ENCODE results near the gene WBP4. TPM values are rescaled to one million over a fixed set of nuclear protein-coding genes. Genes with fewer than 3 reads are reported as not detected.
A peak's percentile ranks its signal among the peaks of the same experiment; 100 is the strongest.
"Not testable (repeated sequence)": the region's sequence is repeated elsewhere in the genome, so short reads cannot be mapped to it uniquely, and the experiment has no call there.

WBP4 gene
- 7.4 and 10.7 TPM in 2 replicates for total RNA-seq

DNA sequence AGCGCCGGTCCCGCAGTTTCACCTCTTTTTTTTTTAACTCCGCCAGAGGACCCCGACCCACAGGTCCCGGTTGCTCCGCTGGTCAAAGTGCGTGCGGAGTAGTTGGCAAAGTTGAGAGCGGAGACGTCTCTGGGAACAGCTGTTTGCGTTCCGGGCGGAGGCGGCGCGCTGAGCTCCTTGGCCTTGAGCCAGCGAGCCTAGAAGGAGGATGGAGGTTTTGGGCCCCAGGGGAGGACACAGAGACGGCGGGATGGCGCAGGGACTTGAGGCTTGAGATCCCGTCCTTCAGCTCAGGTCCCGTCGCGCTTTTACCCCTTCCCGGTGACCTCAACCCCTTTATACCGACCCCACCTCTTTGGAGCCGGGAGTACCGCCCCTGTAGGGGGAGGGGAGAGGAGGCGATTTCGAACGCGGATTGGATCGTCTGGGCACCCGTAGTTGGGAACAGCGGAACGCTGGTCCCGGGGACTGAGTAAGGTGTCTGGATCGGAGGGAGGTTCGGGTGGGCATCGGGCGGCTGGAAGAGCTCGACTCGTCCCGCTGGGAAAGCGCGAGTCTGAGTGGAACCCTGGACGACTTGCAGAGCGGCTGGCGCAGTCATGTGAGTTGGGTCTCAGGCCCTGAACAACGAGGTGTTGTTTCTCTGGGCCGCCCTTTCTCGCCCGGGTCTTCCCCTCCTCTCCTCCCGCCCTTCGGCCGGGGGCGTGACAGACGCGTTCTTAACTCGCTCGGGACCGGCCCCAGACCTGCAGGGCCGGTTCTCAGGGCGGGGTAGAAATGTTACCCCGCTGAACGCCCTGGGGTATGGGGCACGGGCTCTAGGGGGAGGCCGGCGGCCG, at the start of gene WBP4:
Gene WBP4 (plus strand): TSS at position 435 of the 839 bp plus-strand sequence. CDS start 165 bp downstream, at position 600.
- DNase-seq (ENCODE audit: low read depth, low spot score) = peak; percentile 83

- DNase-seq (ENCODE audit: low read depth, low spot score) = no peak
These were observed 48.8 kb upstream of the WBP4 start for GRCh38 chr13:41012536-41012935.

GRCh38 chr13:41013835-41014234, 47.5 kb upstream of the WBP4 start:
- no peak for DNase-seq (ENCODE audit: low read depth, low spot score)

- no peak for DNase-seq (ENCODE audit: low read depth, low spot score)
These were observed 45.4 kb upstream of the WBP4 start for GRCh38 chr13:41015920-41016319.

- DNase-seq (ENCODE audit: low read depth, low spot score) = no peak
These were observed 44.1 kb upstream of the WBP4 start for GRCh38 chr13:41017159-41017558.

DNA sequence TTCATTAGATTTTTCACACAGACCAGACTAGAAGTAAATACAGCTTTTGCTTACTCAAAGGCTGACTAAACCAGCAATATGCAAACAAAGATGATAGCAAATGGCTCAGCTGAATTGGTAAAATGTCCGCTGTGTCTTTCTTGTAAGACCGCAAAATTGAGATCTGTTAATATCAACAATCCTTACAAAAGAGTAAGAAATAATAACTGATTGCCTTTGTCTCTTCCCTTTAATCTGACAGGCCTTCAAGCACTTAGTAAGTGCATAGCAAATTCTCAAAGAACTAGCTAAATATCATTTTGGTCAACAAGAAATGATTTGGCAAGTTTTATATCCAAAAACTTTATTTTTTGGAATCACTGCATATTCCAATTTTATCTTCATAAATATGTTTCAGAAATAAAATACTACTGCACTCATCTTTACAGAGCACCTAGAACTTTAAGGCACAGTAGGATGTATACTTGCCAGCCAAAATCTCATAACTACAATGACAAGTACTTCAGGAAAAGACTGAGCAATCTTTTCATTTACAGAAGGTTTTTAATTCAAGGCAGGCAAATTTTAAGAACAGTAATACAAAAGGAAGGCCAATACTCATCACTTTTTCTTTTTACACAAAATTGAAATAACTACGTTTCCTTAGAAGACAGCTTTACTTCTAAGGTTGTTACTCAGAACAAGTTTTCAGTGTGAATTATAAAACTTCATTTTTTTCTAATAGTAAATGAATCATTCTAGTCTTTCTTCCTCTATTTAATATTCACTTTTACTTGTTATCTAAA, 43.3 kb upstream of the WBP4 start:
- no peak for DNase-seq (ENCODE audit: low read depth, low spot score)

DNA sequence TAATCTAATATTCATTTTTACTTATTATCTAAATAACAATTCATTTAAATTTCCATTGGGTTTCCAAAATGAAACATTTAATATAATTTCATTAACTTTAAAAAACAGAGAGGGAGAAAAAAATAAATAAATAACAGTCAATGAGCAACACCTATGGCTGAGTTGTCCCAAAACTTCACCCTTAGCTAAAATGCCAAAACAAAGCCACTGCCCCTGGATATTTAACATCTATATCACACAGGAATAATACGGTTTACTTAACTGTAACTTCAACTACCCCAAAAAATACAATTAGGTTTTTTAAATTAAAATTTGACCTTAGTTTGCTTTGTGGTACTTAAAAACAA, 42.7 kb upstream of the WBP4 start:
- no peak for DNase-seq (ENCODE audit: low read depth, low spot score)

GRCh38 chr13:41019011-41019487, 42.3 kb upstream of the WBP4 start, which contains the start of gene ELF1:
ELF1 (minus strand) TSS chr13:41019316; CDS start chr13:40982054, 37,262 bp downstream.
- DNase-seq (ENCODE audit: low read depth, low spot score) = peak; percentile 29

DNA sequence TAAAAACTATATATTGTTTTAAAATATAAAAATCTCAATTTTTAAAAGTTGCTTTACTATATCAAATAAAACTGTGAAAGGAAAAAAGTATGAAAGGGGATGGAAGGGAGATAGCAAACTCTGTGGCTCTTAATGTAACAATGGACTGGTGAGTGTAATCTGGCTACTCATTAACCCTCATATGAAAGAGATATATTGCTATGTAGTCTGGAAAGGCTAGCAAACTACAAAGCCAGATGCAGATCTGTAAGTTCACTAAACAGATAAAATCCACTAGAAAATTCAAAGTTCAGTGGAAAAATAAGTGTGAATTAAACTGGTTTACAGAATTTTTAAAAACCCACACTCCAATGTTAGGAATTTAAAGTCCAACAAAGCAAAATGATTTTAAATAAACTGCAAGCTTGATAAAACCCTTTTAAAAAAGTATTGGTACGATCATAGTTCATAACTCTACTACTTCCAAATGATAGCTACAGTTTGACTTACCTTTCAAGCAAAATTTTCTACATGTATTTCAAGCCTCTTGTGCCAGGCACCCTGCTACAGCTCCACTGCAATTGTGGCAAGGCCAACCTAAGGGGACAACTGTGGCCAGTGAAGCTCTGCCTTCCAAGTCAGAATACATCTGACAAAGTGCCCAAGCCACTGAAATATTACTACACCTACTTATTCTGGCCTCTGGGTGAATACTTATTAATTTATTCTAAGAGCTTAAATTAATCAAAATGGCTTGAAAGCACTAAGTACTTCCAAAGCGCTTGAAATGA, 41.5 kb upstream of the WBP4 start:
- DNase-seq (ENCODE audit: low read depth, low spot score) = no peak

DNA sequence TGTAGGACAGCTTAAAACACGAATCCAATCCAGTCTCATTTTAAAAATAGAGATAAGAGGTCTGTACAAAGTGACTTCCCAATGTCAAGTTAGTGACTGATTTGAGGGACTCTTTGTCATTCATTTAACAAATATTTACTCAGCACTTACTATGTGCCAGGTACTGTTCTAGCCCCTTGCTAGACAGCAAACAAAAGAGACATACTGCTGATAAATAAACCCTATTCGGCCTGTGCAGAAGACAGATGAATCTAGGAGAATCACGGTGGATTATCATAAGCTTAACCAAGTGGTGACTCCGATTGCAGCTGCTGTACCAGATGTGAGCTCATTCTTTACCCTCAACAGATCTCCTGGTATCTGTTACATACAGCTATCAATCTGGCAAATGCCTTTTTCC, 35.8 kb upstream of the WBP4 start:
- DNase-seq (ENCODE audit: low read depth, low spot score) = no peak

- no peak for DNase-seq (ENCODE audit: low read depth, low spot score)
These were observed 34.5 kb upstream of the WBP4 start for GRCh38 chr13:41026788-41027187.

DNA sequence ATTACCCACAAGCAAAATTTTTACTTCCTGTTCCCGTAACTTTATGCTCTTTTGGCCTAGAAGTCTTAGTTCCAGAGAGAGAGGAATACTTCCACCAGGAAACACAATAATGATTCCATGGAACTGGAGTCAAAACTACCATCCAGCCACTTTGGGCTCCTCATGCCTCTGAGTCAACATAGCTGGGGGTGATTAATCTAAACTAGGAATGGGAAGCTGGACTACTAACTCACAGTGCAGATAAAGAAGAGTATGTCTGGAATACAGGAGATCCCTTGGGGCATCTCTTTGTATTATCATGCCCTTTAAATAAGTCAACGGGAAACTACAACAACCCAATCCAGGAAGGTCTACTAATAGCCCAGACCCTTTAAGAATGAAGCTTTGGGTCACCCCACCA, 33.3 kb upstream of the WBP4 start:
- DNase-seq (ENCODE audit: low read depth, low spot score) = no peak

- no peak for DNase-seq (ENCODE audit: low read depth, low spot score)
These were observed 31.7 kb upstream of the WBP4 start for GRCh38 chr13:41029629-41030028.

DNA sequence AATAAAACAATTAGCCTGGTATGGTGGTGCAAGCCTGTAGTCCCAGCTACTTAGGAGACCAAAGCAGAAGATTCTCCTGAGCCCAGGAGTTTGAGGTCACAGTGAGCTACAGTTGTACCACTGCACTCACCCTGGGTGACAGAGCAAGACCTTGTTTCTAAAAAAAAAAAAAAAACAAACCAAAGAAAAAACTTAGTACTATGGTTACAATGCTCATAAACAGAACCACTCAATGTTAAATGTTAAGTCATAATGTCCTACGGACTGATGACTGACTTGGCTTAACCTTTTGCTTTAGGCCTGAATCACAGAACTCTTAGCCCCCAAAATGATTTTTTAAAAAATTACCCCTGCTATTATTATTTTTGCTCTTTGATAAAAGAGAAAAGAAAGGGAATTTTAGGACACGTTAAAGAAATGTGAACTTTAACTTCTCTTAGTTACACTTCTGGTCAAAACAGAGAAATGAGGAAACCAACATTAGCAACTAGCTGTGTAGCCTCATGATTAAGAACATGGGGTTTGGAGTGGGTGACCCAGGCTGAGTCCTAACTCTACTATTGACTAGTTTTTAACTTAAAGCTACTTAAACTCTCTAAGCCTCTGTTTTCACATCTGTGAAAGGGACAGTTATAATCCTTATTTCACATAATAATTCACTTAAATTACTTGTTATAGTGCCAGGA, 28.5 kb upstream of the WBP4 start:
- no peak for DNase-seq (ENCODE audit: low read depth, low spot score)

- DNase-seq (ENCODE audit: low read depth, low spot score) = no peak
These were observed 26.9 kb upstream of the WBP4 start for GRCh38 chr13:41034382-41034781.

DNA sequence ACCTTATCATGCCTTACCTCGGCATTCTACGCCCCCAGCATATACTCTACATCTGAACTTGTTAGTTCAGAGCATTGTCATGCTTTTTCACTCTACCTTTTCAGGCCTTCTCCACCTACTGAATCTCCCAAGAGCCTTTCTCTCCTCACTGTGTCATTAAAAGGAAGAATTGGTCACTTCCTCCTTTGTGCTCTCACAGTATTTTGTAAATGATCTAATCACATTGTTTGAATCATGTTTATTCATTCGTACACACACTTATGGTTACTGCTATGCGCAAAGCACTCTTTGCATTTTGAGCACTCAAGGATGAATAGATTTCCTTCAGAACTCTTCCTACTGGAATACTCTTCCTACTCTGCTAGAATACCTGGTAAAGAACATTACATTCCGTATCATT, 26.4 kb upstream of the WBP4 start:
- no peak for DNase-seq (ENCODE audit: low read depth, low spot score)

GRCh38 chr13:41036557-41036956, 24.8 kb upstream of the WBP4 start:
- DNase-seq (ENCODE audit: low read depth, low spot score) = not testable (repeated sequence)

- no peak for DNase-seq (ENCODE audit: low read depth, low spot score)
These were observed 21.6 kb upstream of the WBP4 start for GRCh38 chr13:41039746-41040145.

DNA sequence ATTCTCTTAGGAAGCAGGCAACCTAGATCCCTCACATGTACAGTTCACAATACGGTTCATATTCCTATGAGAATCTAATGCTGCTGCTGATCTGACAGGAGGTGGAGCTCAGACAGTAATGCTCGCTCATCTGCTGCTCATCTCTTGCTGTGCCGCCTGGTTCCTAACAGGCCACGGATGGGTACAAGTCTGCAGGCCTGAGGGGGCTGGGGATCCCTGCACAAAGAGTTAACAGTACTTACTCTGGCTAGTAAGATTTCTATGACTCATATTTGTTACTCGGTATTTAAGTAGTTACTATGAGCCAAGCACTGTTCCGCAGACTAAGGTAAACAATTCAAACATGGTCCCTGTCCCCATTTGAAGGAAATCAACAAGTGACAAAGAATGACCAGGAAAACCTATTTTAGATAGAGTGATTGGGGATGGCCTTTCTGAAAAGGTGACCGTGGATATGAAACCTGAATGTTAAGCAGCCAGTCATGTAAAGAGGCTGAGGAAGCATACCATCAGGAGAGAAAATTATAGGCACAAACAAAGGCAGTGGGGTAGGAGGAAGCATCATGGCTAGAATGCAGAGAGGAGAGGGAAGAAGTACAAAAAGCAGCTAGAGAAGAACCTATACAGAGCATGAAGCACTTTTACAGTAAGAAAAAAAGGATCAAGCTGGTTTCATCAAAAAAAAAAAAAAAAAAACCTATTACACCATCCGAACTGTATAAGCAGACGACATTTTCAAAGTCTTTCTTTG, 20.6 kb upstream of the WBP4 start:
- no peak for DNase-seq (ENCODE audit: low read depth, low spot score)

GRCh38 chr13:41042419-41042818, 18.9 kb upstream of the WBP4 start:
- DNase-seq (ENCODE audit: low read depth, low spot score) = not testable (repeated sequence)

Measured in pulmonary artery endothelial cell (primary cell).